Neural cell (in vitro differentiated cells): ENCODE measurements around the gene P4HA2.

Source experiments
- CTCF ChIP-seq: fragments of 450-650 bp; IDR thresholded peaks from 2 replicates; pipeline ENCODE4 v1.5.1; 2014; ENCODE audit warnings: antibody characterized with exemption, mild to moderate bottlenecking, moderate library complexity; ENCODE audit not compliant: poor library complexity, severe bottlenecking
- EZH2 ChIP-seq: fragments of 200-600, 300-800 bp; shearing (Covaris generic), sonication (generic); IDR thresholded peaks from 2 replicates; pipeline ENCODE4 v1.6.1; 2014; ENCODE audit warnings: antibody characterized with exemption, low read length, borderline replicate concordance, mild to moderate bottlenecking; ENCODE audit not compliant: insufficient read depth, poor library complexity, severe bottlenecking
- MXI1 ChIP-seq: fragments of 450-650 bp; conservative IDR thresholded peaks from 2 replicates; pipeline ENCODE4 v1.6.1; 2014; ENCODE audit warnings: antibody characterized with exemption, mild to moderate bottlenecking; ENCODE audit not compliant: poor library complexity, severe bottlenecking
- SMC3 ChIP-seq: fragments of 450-650 bp; conservative IDR thresholded peaks from 2 replicates; pipeline ENCODE4 v1.6.1; 2014; ENCODE audit warnings: antibody characterized with exemption, mild to moderate bottlenecking, moderate library complexity; ENCODE audit not compliant: poor library complexity
- TAF1 ChIP-seq: IDR thresholded peaks from 2 replicates; pipeline ENCODE4 v1.6.1; 2012; ENCODE audit warnings: low read depth

GRCh38 chr5:132270706-132271105 lies 43.1 kb upstream of the P4HA2 start:
- TF ChIP-seq CTCF (no peak), TAF1 (no peak), EZH2 (no peak), SMC3 (no peak), MXI1 (no peak)
